Stimulated activated CD4-positive, alpha-beta T cell treated with anti-CD3 and anti-CD28 coated beads, Interleukin-15, amount 100 ng/mL, for 48 hours (primary cell): ENCODE results near the gene MRGPRE.

Experiments
- DNase-seq, 2 donors: peaks; one replicate each; pipeline ENCODE4 v3.0.0-alpha.2; 2020; ENCODE audit warnings: low read depth in 2 of 2

Gene MRGPRE

GRCh38 chr11:3178349-3178748, 53.9 kb downstream of the MRGPRE start:
- DNase-seq = no peak

- DNase-seq = no peak
Observed at GRCh38 chr11:3177931-3178330, 54.3 kb downstream of the MRGPRE start.
